HTR-8/SVneo (cell line): ENCODE results near the gene ESRRA.
"Not testable (repeated sequence)": the region's sequence is repeated elsewhere in the genome, so short reads cannot be mapped to it uniquely, and the experiment has no call there.

Experiments
- DNase-seq: peaks from one replicate; pipeline ENCODE4 v3.0.0; 2011; ENCODE audit warnings: low spot score, mixed read lengths; ENCODE audit not compliant: insufficient read length
- FAIRE-seq: peaks from 2 replicates; lab custom pipeline; 2011; peaks lifted over from hg19 to GRCh38; lab: Jason Lieb, UNC

ESRRA gene

GRCh38 chr11:64323984-64324383 is 18.7 kb downstream of the ESRRA start:
- not testable (repeated sequence) for FAIRE-seq, DNase-seq

GRCh38 chr11:64324692-64325469 is 19.6 kb downstream of the ESRRA start:
- FAIRE-seq, result no peak

GRCh38 chr11:64327375-64327774 is 22.1 kb downstream of the ESRRA start:
- DNase-seq, result no peak
- FAIRE-seq, result no peak

More at GRCh38 chr11:64324692-64325469, 19.6 kb downstream of the ESRRA start:
- DNase-seq, result no peak

- FAIRE-seq (no peak), DNase-seq (no peak)
Observed at GRCh38 chr11:64327993-64328392, 22.7 kb downstream of the ESRRA start.

- DNase-seq (no peak), FAIRE-seq (no peak)
Observed at GRCh38 chr11:64330888-64331287, 25.6 kb downstream of the ESRRA start.

GRCh38 chr11:64331569-64332371 is 26.4 kb downstream of the ESRRA start:
- peak; percentile 75 for DNase-seq
- FAIRE-seq, result no peak

GRCh38 chr11:64333556-64333955 is 28.2 kb downstream of the ESRRA start:
- no peak for DNase-seq
- no peak for FAIRE-seq

GRCh38 chr11:64334764-64335735 is 29.7 kb downstream of the ESRRA start:
- FAIRE-seq (peak; percentile 23), DNase-seq (peak; percentile 97)

- DNase-seq, result no peak
- FAIRE-seq, result no peak
Observed at GRCh38 chr11:64337538-64338249, 32.4 kb downstream of the ESRRA start.

GRCh38 chr11:64338716-64339115 is 33.4 kb downstream of the ESRRA start:
- DNase-seq (no peak), FAIRE-seq (no peak)

GRCh38 chr11:64339286-64339685 is 34.0 kb downstream of the ESRRA start:
- FAIRE-seq, result no peak

GRCh38 chr11:64339754-64340408 is 34.6 kb downstream of the ESRRA start, which contains the start of gene CCDC88B:
Gene CCDC88B, plus strand, starts transcription at chr11:64340204. Its CDS starts 63 bp downstream, at chr11:64340267.
- FAIRE-seq (no peak), DNase-seq (no peak)

More at GRCh38 chr11:64339286-64339685, 34.0 kb downstream of the ESRRA start:
- no peak for DNase-seq

- FAIRE-seq (no peak), DNase-seq (no peak)
Observed at GRCh38 chr11:64340671-64341335, 35.5 kb downstream of the ESRRA start.

GRCh38 chr11:64341429-64341828 is 36.1 kb downstream of the ESRRA start:
- FAIRE-seq (no peak), DNase-seq (no peak)

- no peak for DNase-seq
- no peak for FAIRE-seq
Observed at GRCh38 chr11:64341851-64342791, 36.8 kb downstream of the ESRRA start.

GRCh38 chr11:64342869-64343745 is 37.8 kb downstream of the ESRRA start:
- no peak for FAIRE-seq
- DNase-seq, result no peak
